ENCODE measurements around the gene TTC23.

Gene TTC23

GRCh38 chr15:99268431-99268830 is 19.1 kb upstream of the TTC23 start:
- no peak for TF ChIP-seq CTCF (IDR thresholded peaks at IDR 0.05; ENCODE audit: low read depth, low read length, missing control alignments)
- Histone ChIP-seq H3K36me3 (replicated peaks) (no peaks in the 10 kb centered on the region), H3K27ac (no peak overlapping the region), H3K27me3 (replicated peaks) (no peaks in the 10 kb centered on the region), H3K4me3 (ENCODE audit: low read depth, low read length) (no peak overlapping the region)
- in situ Hi-C loops (cut with HindIII; ENCODE audit: low pct_ligation_motif_present, low sequenced_read_pairs) = no loop called here
- no peak for DNase-seq

GRCh38 chr15:99267957-99268356 is 18.6 kb upstream of the TTC23 start:
- no peak for DNase-seq
- H3K4me3 ChIP-seq (ENCODE audit: low read depth, low read length) = no peak overlapping the region
- in situ Hi-C loops (cut with HindIII; ENCODE audit: low pct_ligation_motif_present, low sequenced_read_pairs) = no loop called here
- H3K36me3 ChIP-seq (replicated peaks) = no peaks in the 10 kb centered on the region
- no peaks in the 10 kb centered on the region for H3K27me3 ChIP-seq (replicated peaks)
- no peak overlapping the region for H3K27ac ChIP-seq
- no peak for TF ChIP-seq CTCF (IDR thresholded peaks at IDR 0.05; ENCODE audit: low read depth, low read length, missing control alignments)

GRCh38 chr15:99265541-99266070 is 16.2 kb upstream of the TTC23 start:
- no peaks in the 10 kb centered on the region for H3K27me3 ChIP-seq (replicated peaks)
- no peak overlapping the region for H3K27ac ChIP-seq
- no peak overlapping the region for H3K4me3 ChIP-seq (ENCODE audit: low read depth, low read length)
- TF ChIP-seq CTCF (IDR thresholded peaks at IDR 0.05; ENCODE audit: low read depth, low read length, missing control alignments) = no peak
- no peak for DNase-seq
- H3K36me3 ChIP-seq (replicated peaks) = no peaks in the 10 kb centered on the region
- in situ Hi-C loops (cut with HindIII; ENCODE audit: low pct_ligation_motif_present, low sequenced_read_pairs) = no loop called here

GRCh38 chr15:99264125-99264524 is 14.7 kb upstream of the TTC23 start:
- in situ Hi-C loops (cut with HindIII; ENCODE audit: low pct_ligation_motif_present, low sequenced_read_pairs) = no loop called here
- no peak overlapping the region for H3K27ac ChIP-seq

GRCh38 chr15:99257107-99257750 is 7.8 kb upstream of the TTC23 start:
- Histone ChIP-seq H3K4me3 (ENCODE audit: low read depth, low read length) (no peak overlapping the region), H3K27me3 (replicated peaks) (no peaks in the 10 kb centered on the region), H3K36me3 (replicated peaks) (no peaks in the 10 kb centered on the region), H3K27ac (no peak overlapping the region)
- no peak for DNase-seq
- in situ Hi-C loops (cut with HindIII; ENCODE audit: low pct_ligation_motif_present, low sequenced_read_pairs) = no loop called here
- no peak for TF ChIP-seq CTCF (IDR thresholded peaks at IDR 0.05; ENCODE audit: low read depth, low read length, missing control alignments)

More at GRCh38 chr15:99264125-99264524, 14.7 kb upstream of the TTC23 start:
- Histone ChIP-seq H3K36me3 (replicated peaks) (no peaks in the 10 kb centered on the region), H3K4me3 (ENCODE audit: low read depth, low read length) (no peak overlapping the region), H3K27me3 (replicated peaks) (no peaks in the 10 kb centered on the region)
- DNase-seq = no peak
- TF ChIP-seq CTCF (IDR thresholded peaks at IDR 0.05; ENCODE audit: low read depth, low read length, missing control alignments) = no peak

Measured in brain microvascular endothelial cell (primary cell).